ENCODE results near the gene SLCO2A1.

SLCO2A1 gene

GRCh38 chr3:134009345-134010000 lies 20.3 kb downstream of the SLCO2A1 start:
- no peak for TF ChIP-seq CTCF (IDR thresholded peaks at IDR 0.05)
- DNase-seq (ENCODE audit: low spot score) = no peak
- Histone ChIP-seq H3K4me3 (no peak overlapping the region), H3K27ac (no peak overlapping the region)

GRCh38 chr3:134008630-134009156 lies 21.0 kb downstream of the SLCO2A1 start:
- no peak for TF ChIP-seq CTCF (IDR thresholded peaks at IDR 0.05)
- Histone ChIP-seq H3K27ac (no peak overlapping the region), H3K4me3 (no peak overlapping the region)
- no peak for DNase-seq (ENCODE audit: low spot score)

- no peak overlapping the region for H3K4me3 ChIP-seq
- no peak overlapping the region for H3K27ac ChIP-seq
- DNase-seq (ENCODE audit: low spot score) = no peak
- no peak for TF ChIP-seq CTCF (IDR thresholded peaks at IDR 0.05)
These were observed 21.9 kb downstream of the SLCO2A1 start for GRCh38 chr3:134007819-134008218.

GRCh38 chr3:134004841-134005240 lies 24.9 kb downstream of the SLCO2A1 start:
- no peak overlapping the region for H3K27ac ChIP-seq
- no peak for TF ChIP-seq CTCF (IDR thresholded peaks at IDR 0.05)
- no peak for DNase-seq (ENCODE audit: low spot score)

GRCh38 chr3:134003066-134003465 lies 26.7 kb downstream of the SLCO2A1 start:
- no peak for TF ChIP-seq CTCF (IDR thresholded peaks at IDR 0.05)
- Histone ChIP-seq H3K27ac (no peak overlapping the region), H3K4me3 (no peak overlapping the region)
- DNase-seq (ENCODE audit: low spot score) = no peak

More at GRCh38 chr3:134004841-134005240, 24.9 kb downstream of the SLCO2A1 start:
- H3K4me3 ChIP-seq = no peak overlapping the region

GRCh38 chr3:134002306-134002705 lies 27.4 kb downstream of the SLCO2A1 start:
- no peak for TF ChIP-seq CTCF (IDR thresholded peaks at IDR 0.05)
- no peak for DNase-seq (ENCODE audit: low spot score)
- Histone ChIP-seq H3K27ac (no peak overlapping the region), H3K4me3 (no peak overlapping the region)

GRCh38 chr3:134001251-134001650 lies 28.5 kb downstream of the SLCO2A1 start:
- DNase-seq (ENCODE audit: low spot score) = peak; percentile 14
- no peak for TF ChIP-seq CTCF (IDR thresholded peaks at IDR 0.05)
- no peak overlapping the region for H3K27ac ChIP-seq
- no peak overlapping the region for H3K4me3 ChIP-seq
